Lower leg skin (tissue), 3 donors: ENCODE results near the gene CAMK2D.

ENCODE experiments used
- POLR2A ChIP-seq, 2 donors: fragments of 450-650 bp; IDR thresholded peaks; one replicate each; pipeline ENCODE4 v1.6.1; 2016 to 2017; ENCODE audit warnings: antibody characterized with exemption in 2 of 2, mild to moderate bottlenecking in 1 of 2, moderate library complexity in 1 of 2
- TF ChIP-seq, protein P1 (sequence below), 3 donors: fragments of 450-650 bp; IDR thresholded peaks; one replicate each; pipeline ENCODE4 v1.5.1; 2016; ENCODE audit warnings: antibody characterized with exemption in 3 of 3, mild to moderate bottlenecking in 3 of 3, moderate library complexity in 2 of 3

DNA sequence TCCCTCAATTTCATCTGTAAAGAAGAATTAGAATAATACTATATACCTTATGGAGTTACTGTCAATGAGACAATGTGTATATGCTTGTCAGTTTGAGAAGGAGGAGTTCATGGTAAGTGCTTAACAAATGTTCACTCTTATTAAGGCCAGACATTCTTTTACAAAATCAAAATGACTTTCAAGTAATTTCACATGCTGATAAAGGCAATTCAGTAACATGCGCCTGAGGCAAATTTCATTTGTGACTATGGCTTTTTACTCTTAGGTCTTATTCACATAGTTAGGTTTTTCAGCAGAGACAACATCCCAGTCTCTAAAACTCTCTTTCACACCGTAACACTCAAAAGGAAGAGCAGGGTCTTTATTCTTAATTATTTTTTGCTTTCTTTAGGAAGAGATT, 174.4 kb downstream of the CAMK2D start:
- no peak for TF ChIP-seq POLR2A (IDR thresholded peaks at IDR 0.05)
- TF ChIP-seq, protein P1, sequence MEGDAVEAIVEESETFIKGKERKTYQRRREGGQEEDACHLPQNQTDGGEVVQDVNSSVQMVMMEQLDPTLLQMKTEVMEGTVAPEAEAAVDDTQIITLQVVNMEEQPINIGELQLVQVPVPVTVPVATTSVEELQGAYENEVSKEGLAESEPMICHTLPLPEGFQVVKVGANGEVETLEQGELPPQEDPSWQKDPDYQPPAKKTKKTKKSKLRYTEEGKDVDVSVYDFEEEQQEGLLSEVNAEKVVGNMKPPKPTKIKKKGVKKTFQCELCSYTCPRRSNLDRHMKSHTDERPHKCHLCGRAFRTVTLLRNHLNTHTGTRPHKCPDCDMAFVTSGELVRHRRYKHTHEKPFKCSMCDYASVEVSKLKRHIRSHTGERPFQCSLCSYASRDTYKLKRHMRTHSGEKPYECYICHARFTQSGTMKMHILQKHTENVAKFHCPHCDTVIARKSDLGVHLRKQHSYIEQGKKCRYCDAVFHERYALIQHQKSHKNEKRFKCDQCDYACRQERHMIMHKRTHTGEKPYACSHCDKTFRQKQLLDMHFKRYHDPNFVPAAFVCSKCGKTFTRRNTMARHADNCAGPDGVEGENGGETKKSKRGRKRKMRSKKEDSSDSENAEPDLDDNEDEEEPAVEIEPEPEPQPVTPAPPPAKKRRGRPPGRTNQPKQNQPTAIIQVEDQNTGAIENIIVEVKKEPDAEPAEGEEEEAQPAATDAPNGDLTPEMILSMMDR (IDR thresholded peaks at IDR 0.05), result no peak
